Keratinocyte (primary cell): ENCODE results near the gene DIS3L2. TPM values are rescaled to one million over a fixed set of nuclear protein-coding genes. Genes with fewer than 3 reads are reported as not detected.
"Not testable (repeated sequence)": the region's sequence is repeated elsewhere in the genome, so short reads cannot be mapped to it uniquely, and the experiment has no call there.

Experiments
- DNase-seq: peaks from one replicate; pipeline ENCODE4 v3.0.0-alpha.2; 2011; ENCODE audit warnings: low read depth, missing footprints, low spot score
- FAIRE-seq: peaks from 2 replicates; lab custom pipeline; 2011; peaks lifted over from hg19 to GRCh38; lab: Jason Lieb, UNC
- H2AFZ ChIP-seq: 2 replicates; pipeline ENCODE4 v1.6.0; 2012; ENCODE audit warnings: low read length, control low read depth, inconsistent platforms; ENCODE audit not compliant: control insufficient read depth
- H3K27ac ChIP-seq: 2 replicates; pipeline ENCODE4 v1.5.1; 2011; ENCODE audit warnings: low read length; ENCODE audit not compliant: control insufficient read depth, insufficient read depth
- H3K27me3 ChIP-seq: 3 replicates; pipeline ENCODE4 v1.6.0; 2011; ENCODE audit warnings: low read length; ENCODE audit not compliant: control insufficient read depth, insufficient read depth; ENCODE audit errors: extremely low read depth
- H3K36me3 ChIP-seq, 2 experiments: 2 replicates in 1 of 2; 3 replicates in 1 of 2; pipeline ENCODE4 v1.5.1; 2011; ENCODE audit warnings: low read length in 2 of 2, mild to moderate bottlenecking in 1 of 2; ENCODE audit not compliant: control insufficient read depth in 2 of 2, insufficient read depth in 2 of 2; ENCODE audit errors: extremely low read depth in 1 of 2
- H3K4me1 ChIP-seq: 3 replicates; pipeline ENCODE4 v1.5.1; 2011; ENCODE audit warnings: low read length; ENCODE audit not compliant: control insufficient read depth, insufficient read depth; ENCODE audit errors: extremely low read depth
- H3K4me2 ChIP-seq: 3 replicates; pipeline ENCODE4 v1.6.0; 2011; ENCODE audit warnings: low read depth, low read length; ENCODE audit not compliant: control insufficient read depth, insufficient read depth; ENCODE audit errors: extremely low read depth
- H3K4me3 ChIP-seq, 3 experiments: fragments of 200-600 bp in 1 of 3; sonication (generic) in 1 of 3; 2 replicates in 2 of 3; 3 replicates in 1 of 3; pipeline ENCODE4 v1.5.1; 2011 to 2016; ENCODE audit warnings: low read length in 3 of 3, mild to moderate bottlenecking in 3 of 3, control low read depth in 2 of 3, inconsistent platforms in 1 of 3, low read depth in 1 of 3, mixed read lengths in 1 of 3, mixed run types in 1 of 3, moderate library complexity in 1 of 3; ENCODE audit not compliant: control insufficient read depth in 2 of 3, insufficient read depth in 2 of 3; ENCODE audit errors: extremely low read depth in 1 of 3
- H3K79me2 ChIP-seq: 2 replicates; pipeline ENCODE4 v1.6.0; 2012; ENCODE audit warnings: low read length; ENCODE audit not compliant: control insufficient read depth, insufficient read depth
- H3K9ac ChIP-seq: 3 replicates; pipeline ENCODE4 v1.6.0; 2011; ENCODE audit warnings: low read length; ENCODE audit not compliant: control insufficient read depth, insufficient read depth; ENCODE audit errors: extremely low read depth
- H3K9me1 ChIP-seq: 3 replicates; pipeline ENCODE4 v1.6.0; 2011; ENCODE audit warnings: low read length; ENCODE audit not compliant: control insufficient read depth, insufficient read depth; ENCODE audit errors: extremely low read depth
- H3K9me3 ChIP-seq: 2 replicates; pipeline ENCODE4 v1.5.1; 2012; ENCODE audit warnings: low read depth, low read length; ENCODE audit not compliant: control insufficient read depth
- H4K20me1 ChIP-seq: 3 replicates; pipeline ENCODE4 v1.6.0; 2011; ENCODE audit warnings: low read length; ENCODE audit not compliant: control insufficient read depth, insufficient read depth; ENCODE audit errors: extremely low read depth
- CTCF ChIP-seq, 3 experiments: IDR thresholded peaks in 1 of 3; conservative IDR thresholded peaks in 1 of 3; optimal IDR thresholded peaks in 1 of 3; 2 replicates in 2 of 3; 3 replicates in 1 of 3; pipeline versions ENCODE3 to v1.5.1; 2011; ENCODE audit warnings: low read length in 3 of 3, mild to moderate bottlenecking in 3 of 3, moderate library complexity in 2 of 3, control low read depth in 1 of 3, inconsistent platforms in 1 of 3; ENCODE audit not compliant: insufficient read depth in 2 of 3; ENCODE audit errors: extremely low read depth in 1 of 3
- EZH2 ChIP-seq: IDR thresholded peaks from one replicate; pipeline ENCODE4 v1.6.1; 2012; ENCODE audit warnings: inconsistent platforms, mild to moderate bottlenecking, low read length, moderate library complexity
- dilution Hi-C: fragments of 300-500 bp; cut with MboI; formaldehyde crosslinking; loops from one replicate; pipeline ENCODE4 v1.7.0; 2020; ENCODE audit warnings: low sequenced_read_pairs; ENCODE audit not compliant: extremely low pct_ligation_motif_present
- polyA plus RNA-seq, 5 experiments: library from polyadenylated mRNA; depleted of rRNA in 3 of 5; stranded (reverse) in 3 of 5; stranded (forward) in 1 of 5; unstranded in 1 of 5; fragments of >200 nt; gene quantifications; 1 replicate in 1 of 5; 2 replicates in 3 of 5; 3 replicates in 1 of 5; pipeline versions ENCODE4 v1.2.1 to v1.2.3, GENCODE V29; 2011 to 2012; ENCODE audit warnings: missing spikeins in 2 of 5, low read depth in 1 of 5, low replicate concordance in 1 of 5

The DIS3L2 gene
- polyA plus RNA-seq, 1 donor (not counting 4 experiments of a cell fraction or from before 2014, with no cell fraction given): 8.6 TPM

GRCh38 chr2:232365621-232366321 lies 404.3 kb downstream of the DIS3L2 start:
- Histone ChIP-seq H3K9me3 (no peaks in the 10 kb centered on the region), H3K9ac (no peak overlapping the region), H3K27ac (no peak overlapping the region), H3K4me1 (no peaks in the 10 kb centered on the region), H2AFZ (no peak overlapping the region), H3K4me3 (no peak overlapping the region), H4K20me1 (no peaks in the 10 kb centered on the region), H3K27me3 (peaks cover 3% of the 10 kb centered on the region), H3K9me1 (no peaks in the 10 kb centered on the region), H3K4me2 (no peak overlapping the region), H3K79me2 (no peaks in the 10 kb centered on the region), H3K36me3 (no peaks in the 10 kb centered on the region)
- no peak for FAIRE-seq
- dilution Hi-C loops: no loop called here
- no peak for DNase-seq
- peak; percentile 19 to 74 (median 47) for TF ChIP-seq CTCF (optimal IDR thresholded peaks at IDR 0.05 in 1 of 3, IDR thresholded peaks at IDR 0.05 in 1 of 3, conservative IDR thresholded peaks at IDR 0.05 in 1 of 3; ENCODE audit: extremely low read depth in 1 of 3, insufficient read depth in 2 of 3, low read length in 3 of 3)
- TF ChIP-seq EZH2: no peak

- H3K27me3 ChIP-seq, FAIRE-seq, DNase-seq, H3K4me3 ChIP-seq, H3K36me3 ChIP-seq, H2AFZ ChIP-seq, H3K4me2 ChIP-seq, H3K4me1 ChIP-seq, H3K9ac ChIP-seq, H4K20me1 ChIP-seq, H3K27ac ChIP-seq, dilution Hi-C loops, H3K9me3 ChIP-seq, H3K79me2 ChIP-seq, H3K9me1 ChIP-seq: not testable (repeated sequence)
These were observed 404.9 kb downstream of the DIS3L2 start for GRCh38 chr2:232366461-232366860.

- no peaks in the 10 kb centered on the region for H3K9me3 ChIP-seq
- no peak overlapping the region for H3K9ac ChIP-seq
- no peaks in the 10 kb centered on the region for H4K20me1 ChIP-seq
- no peak for FAIRE-seq
- no peak overlapping the region for H3K4me2 ChIP-seq
- H3K36me3 ChIP-seq: no peaks in the 10 kb centered on the region
- H3K27me3 ChIP-seq: peaks cover 3% of the 10 kb centered on the region
- H3K4me3 ChIP-seq: no peak overlapping the region
- no peak for DNase-seq
- H2AFZ ChIP-seq: no peak overlapping the region
- H3K27ac ChIP-seq: no peak overlapping the region
- dilution Hi-C loops: no loop called here
- no peaks in the 10 kb centered on the region for H3K79me2 ChIP-seq
- no peaks in the 10 kb centered on the region for H3K4me1 ChIP-seq
- TF ChIP-seq EZH2 (no peak), CTCF (optimal IDR thresholded peaks at IDR 0.05 in 1 of 3, IDR thresholded peaks at IDR 0.05 in 1 of 3, conservative IDR thresholded peaks at IDR 0.05 in 1 of 3; ENCODE audit: extremely low read depth in 1 of 3, insufficient read depth in 2 of 3, low read length in 3 of 3) (no peak)
- H3K9me1 ChIP-seq: no peaks in the 10 kb centered on the region
These were observed 405.5 kb downstream of the DIS3L2 start for GRCh38 chr2:232367016-232367415.
